Calu3 (cell line): ENCODE data around the gene DEFB127. TPM values are rescaled to one million over a fixed set of nuclear protein-coding genes. Genes with fewer than 3 reads are reported as not detected.
"Not testable (repeated sequence)": the region's sequence is repeated elsewhere in the genome, so short reads cannot be mapped to it uniquely, and the experiment has no call there.

Experiments
- Bru-seq: library from RNA; stranded (reverse); fragments of 400-500 nt; gene quantifications from one replicate; lab custom pipeline; 2021; lab: Mats Ljungman, UMichigan
- BruChase-seq, 2 experiments: library from RNA; stranded (reverse); fragments of 400-500 nt; gene quantifications; one replicate each; lab custom pipeline; 2021; lab: Mats Ljungman, UMichigan
- BruUV-seq: library from RNA; stranded (reverse); fragments of 400-500 nt; replicated peaks from 2 replicates; lab custom pipeline; 2021; lab: Mats Ljungman, UMichigan
- CTCF ChIA-PET: fragments of 300-600 bp; sonication (Branson Sonifier 250); formaldehyde crosslinking; loops from one replicate; lab custom pipeline; 2022; ENCODE audit warnings: antibody characterized with exemption; lab: Charles Lee
- DNase-seq: peaks from one replicate; pipeline ENCODE4 v3.0.0; 2022
- H3K27ac Mint-ChIP-seq: one replicate; pipeline ENCODE4 v1.8.0; 2022; ENCODE audit warnings: mixed read lengths; ENCODE audit not compliant: unreplicated experiment
- H3K27me3 Mint-ChIP-seq: one replicate; pipeline ENCODE4 v1.8.0; 2022; ENCODE audit warnings: mixed read lengths; ENCODE audit not compliant: unreplicated experiment
- H3K36me3 Mint-ChIP-seq: one replicate; pipeline ENCODE4 v1.8.0; 2022; ENCODE audit warnings: mild to moderate bottlenecking, moderate library complexity, mixed read lengths; ENCODE audit not compliant: insufficient read depth, unreplicated experiment
- H3K4me1 Mint-ChIP-seq: one replicate; pipeline ENCODE4 v1.8.0; 2022; ENCODE audit warnings: mild to moderate bottlenecking, low read depth, mixed read lengths; ENCODE audit not compliant: unreplicated experiment
- H3K4me3 Mint-ChIP-seq: one replicate; pipeline ENCODE4 v1.8.0; 2022; ENCODE audit warnings: mild to moderate bottlenecking, low read depth, moderate library complexity, mixed read lengths; ENCODE audit not compliant: unreplicated experiment
- H3K9me3 Mint-ChIP-seq: one replicate; pipeline ENCODE4 v1.8.0; 2022; ENCODE audit warnings: low read depth, mixed read lengths; ENCODE audit not compliant: unreplicated experiment
- CTCF ChIP-seq: fragments of 200-600 bp; IDR thresholded peaks from one replicate; pipeline ENCODE4 v1.8.0; 2022; ENCODE audit warnings: antibody characterized with exemption; ENCODE audit not compliant: unreplicated experiment
- intact Hi-C: fragments of 100-400 bp; cut with micrococcal nuclease; formaldehyde crosslinking; loops from one replicate; pipeline ENCODE4 v1.10.0; 2022; ENCODE audit not compliant: unreplicated experiment
- long read RNA-seq: library from polyadenylated mRNA; stranded (forward); transcript quantifications from one replicate; pipeline ENCODE4 v2.0.0, GENCODE V29; 2022
- total RNA-seq: library from RNA; stranded (reverse); gene quantifications from 2 replicates; pipeline ENCODE4 v1.2.3, GENCODE V29; 2022

DEFB127 gene
- total RNA-seq, result not detected in 2 replicates
- Bru-seq, nascent RNA, result not detected
- not detected for BruChase-seq, experiment 1, labeled RNA remaining after a 6-hour chase
- not detected for BruChase-seq, experiment 2, labeled RNA remaining after a 2-hour chase
- long read RNA-seq, result 0 reads

- Mint-ChIP-seq H3K9me3 (no peaks in the 10 kb centered on the region), H3K27ac (no peak within 1 kb of the TSS), H3K4me1 (no peaks in the 10 kb centered on the region), H3K36me3 (no peaks in the 10 kb centered on the region), H3K4me3 (no peak within 1 kb of the TSS), H3K27me3 (peaks cover 61% of the 10 kb centered on the region)
- no peak for DNase-seq
- CTCF ChIA-PET, result no interaction called here
- BruUV-seq, result no TSS peak
- intact Hi-C loops, result no loop called here
- TF ChIP-seq CTCF, result no peak
These were observed at the start of gene DEFB127 for GRCh38 chr20:157154-157553. Gene DEFB127, plus strand, starts transcription at chr20:157454. Its CDS starts 91 bp downstream, at chr20:157545.

- no peak for TF ChIP-seq CTCF
- no peak for DNase-seq
- intact Hi-C loops, result no loop called here
- H3K27ac Mint-ChIP-seq, result no peak overlapping the region
- CTCF ChIA-PET, result no interaction called here
- no peaks in the 10 kb centered on the region for H3K36me3 Mint-ChIP-seq
- no peaks in the 10 kb centered on the region for H3K4me1 Mint-ChIP-seq
- H3K27me3 Mint-ChIP-seq, result peaks cover 21% of the 10 kb centered on the region
- H3K4me3 Mint-ChIP-seq, result no peak overlapping the region
- no TSS peak for BruUV-seq
- no peaks in the 10 kb centered on the region for H3K9me3 Mint-ChIP-seq
These were observed 44.9 kb upstream of the DEFB127 start for GRCh38 chr20:112396-112795.

GRCh38 chr20:117518-117917 is 39.7 kb upstream of the DEFB127 start:
- H3K9me3 Mint-ChIP-seq, result peaks cover 5% of the 10 kb centered on the region
- BruUV-seq, result no TSS peak
- intact Hi-C loops, result no loop called here
- CTCF ChIA-PET, result no interaction called here
- H3K27ac Mint-ChIP-seq, result no peak overlapping the region
- H3K4me1 Mint-ChIP-seq, result no peaks in the 10 kb centered on the region
- no peak for TF ChIP-seq CTCF
- DNase-seq, result no peak
- H3K27me3 Mint-ChIP-seq, result peaks cover 31% of the 10 kb centered on the region
- H3K36me3 Mint-ChIP-seq, result no peaks in the 10 kb centered on the region
- no peak overlapping the region for H3K4me3 Mint-ChIP-seq

GRCh38 chr20:129786-130323 is 27.4 kb upstream of the DEFB127 start:
- CTCF ChIA-PET, result not testable (repeated sequence)

More at GRCh38 chr20:129786-130323, 27.4 kb upstream of the DEFB127 start:
- H3K27ac Mint-ChIP-seq, DNase-seq, intact Hi-C loops, H3K4me3 Mint-ChIP-seq, BruUV-seq, H3K36me3 Mint-ChIP-seq, H3K4me1 Mint-ChIP-seq, H3K9me3 Mint-ChIP-seq: not testable (repeated sequence)
- H3K27me3 Mint-ChIP-seq, result peaks cover 22% of the 10 kb centered on the region
